HCT116 (cell line): ENCODE results near the gene NUDT9.

Experiments
- EGR1 ChIP-seq: IDR thresholded peaks from 2 replicates; pipeline ENCODE4 v1.6.1; 2012; ENCODE audit warnings: low read depth
- MAX ChIP-seq: IDR thresholded peaks from 2 replicates; pipeline ENCODE4 v1.6.1; 2012
- POLR2A ChIP-seq: IDR thresholded peaks from 2 replicates; pipeline ENCODE4 v1.7.0; 2011; ENCODE audit warnings: borderline replicate concordance; ENCODE audit not compliant: insufficient read depth, insufficient read length; ENCODE audit errors: extremely low read depth
- POLR2AphosphoS5 ChIP-seq: IDR thresholded peaks from 2 replicates; pipeline ENCODE4 v1.6.1; 2011; ENCODE audit warnings: mild to moderate bottlenecking, low read depth, low read length, moderate library complexity
- REST ChIP-seq: IDR thresholded peaks from 2 replicates; pipeline ENCODE4 v1.6.1; 2012; ENCODE audit warnings: low read depth
- TF ChIP-seq, protein P1 (sequence below), 3 experiments: fragments of 200-600 bp in 1 of 3; sonication (generic) in 1 of 3; IDR thresholded peaks in 2 of 3; conservative IDR thresholded peaks in 1 of 3; 2 replicates each; pipeline ENCODE4 v1.5.1; 2012 to 2017; ENCODE audit warnings: low read depth in 2 of 3, low read length in 2 of 3, antibody characterized with exemption in 1 of 3, borderline replicate concordance in 1 of 3, control low read depth in 1 of 3, mild to moderate bottlenecking in 1 of 3, mixed read lengths in 1 of 3, mixed run types in 1 of 3, moderate library complexity in 1 of 3; ENCODE audit not compliant: insufficient read depth in 1 of 3

- TF ChIP-seq MAX (no peak), REST (no peak), POLR2AphosphoS5 (no peak), POLR2A (no peak), EGR1 (no peak)
- TF ChIP-seq, protein P1, sequence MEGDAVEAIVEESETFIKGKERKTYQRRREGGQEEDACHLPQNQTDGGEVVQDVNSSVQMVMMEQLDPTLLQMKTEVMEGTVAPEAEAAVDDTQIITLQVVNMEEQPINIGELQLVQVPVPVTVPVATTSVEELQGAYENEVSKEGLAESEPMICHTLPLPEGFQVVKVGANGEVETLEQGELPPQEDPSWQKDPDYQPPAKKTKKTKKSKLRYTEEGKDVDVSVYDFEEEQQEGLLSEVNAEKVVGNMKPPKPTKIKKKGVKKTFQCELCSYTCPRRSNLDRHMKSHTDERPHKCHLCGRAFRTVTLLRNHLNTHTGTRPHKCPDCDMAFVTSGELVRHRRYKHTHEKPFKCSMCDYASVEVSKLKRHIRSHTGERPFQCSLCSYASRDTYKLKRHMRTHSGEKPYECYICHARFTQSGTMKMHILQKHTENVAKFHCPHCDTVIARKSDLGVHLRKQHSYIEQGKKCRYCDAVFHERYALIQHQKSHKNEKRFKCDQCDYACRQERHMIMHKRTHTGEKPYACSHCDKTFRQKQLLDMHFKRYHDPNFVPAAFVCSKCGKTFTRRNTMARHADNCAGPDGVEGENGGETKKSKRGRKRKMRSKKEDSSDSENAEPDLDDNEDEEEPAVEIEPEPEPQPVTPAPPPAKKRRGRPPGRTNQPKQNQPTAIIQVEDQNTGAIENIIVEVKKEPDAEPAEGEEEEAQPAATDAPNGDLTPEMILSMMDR (IDR thresholded peaks at IDR 0.05 in 2 of 3, conservative IDR thresholded peaks at IDR 0.05 in 1 of 3; ENCODE audit: borderline replicate concordance in 1 of 3, insufficient read depth in 1 of 3, low read depth in 2 of 3, low read length in 2 of 3): no peak
These were observed 12.9 kb upstream of the NUDT9 start for GRCh38 chr4:87409420-87409939.
